HG03139 (cell line): ENCODE results near the gene TEX52.

Source experiments
- ATAC-seq: cut with Tn5 transposase; IDR thresholded peaks from one replicate; pipeline ENCODE4 v1.9.1; 2021; ENCODE audit not compliant: unreplicated experiment

Gene TEX52

DNA sequence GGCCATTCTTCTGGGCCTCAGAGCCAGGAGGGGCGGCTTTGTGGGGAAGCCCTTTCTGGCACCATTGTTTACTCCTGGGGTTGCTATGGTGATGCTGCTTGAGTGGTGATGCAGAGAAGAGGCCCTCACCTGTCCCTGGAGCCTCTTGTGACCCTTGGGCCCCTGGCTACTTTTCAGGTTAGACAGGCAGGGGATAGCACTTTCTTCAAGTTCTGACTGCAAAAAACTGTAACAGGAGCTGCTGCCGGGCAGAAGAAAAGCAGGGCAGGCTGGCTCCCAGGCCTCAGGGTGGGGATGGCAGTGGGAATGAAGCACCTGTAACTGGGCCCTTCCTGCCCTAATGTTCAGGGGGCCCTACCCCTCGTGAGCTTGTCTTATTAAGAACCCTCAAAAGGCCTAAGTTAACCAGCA, at the start of gene TEX52:
Gene TEX52 (minus strand): TSS at position 19 of the 411 bp plus-strand sequence. CDS start 13 bp downstream, at position 6.
- ATAC-seq = no peak

DNA sequence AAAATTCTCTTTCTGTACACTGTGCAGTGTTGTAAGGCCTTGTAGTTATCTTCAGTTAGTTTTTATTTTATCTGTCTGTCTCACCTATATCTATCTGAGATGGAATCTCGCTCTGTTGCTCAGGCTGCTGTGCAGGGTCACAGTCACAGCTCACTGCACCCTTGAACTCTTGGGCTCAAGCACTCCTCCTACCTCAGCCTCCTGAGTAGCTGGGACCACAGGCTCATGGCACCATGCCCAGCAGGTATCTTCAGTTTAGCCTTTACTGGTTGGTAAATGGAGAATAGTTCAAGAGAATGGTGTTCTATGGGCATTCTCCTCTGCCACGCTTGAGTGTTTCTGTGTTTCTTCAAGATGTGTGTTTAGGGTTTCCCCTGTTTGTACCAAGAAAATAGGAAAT, 47.4 kb upstream of the TEX52 start:
- ATAC-seq = no peak

DNA sequence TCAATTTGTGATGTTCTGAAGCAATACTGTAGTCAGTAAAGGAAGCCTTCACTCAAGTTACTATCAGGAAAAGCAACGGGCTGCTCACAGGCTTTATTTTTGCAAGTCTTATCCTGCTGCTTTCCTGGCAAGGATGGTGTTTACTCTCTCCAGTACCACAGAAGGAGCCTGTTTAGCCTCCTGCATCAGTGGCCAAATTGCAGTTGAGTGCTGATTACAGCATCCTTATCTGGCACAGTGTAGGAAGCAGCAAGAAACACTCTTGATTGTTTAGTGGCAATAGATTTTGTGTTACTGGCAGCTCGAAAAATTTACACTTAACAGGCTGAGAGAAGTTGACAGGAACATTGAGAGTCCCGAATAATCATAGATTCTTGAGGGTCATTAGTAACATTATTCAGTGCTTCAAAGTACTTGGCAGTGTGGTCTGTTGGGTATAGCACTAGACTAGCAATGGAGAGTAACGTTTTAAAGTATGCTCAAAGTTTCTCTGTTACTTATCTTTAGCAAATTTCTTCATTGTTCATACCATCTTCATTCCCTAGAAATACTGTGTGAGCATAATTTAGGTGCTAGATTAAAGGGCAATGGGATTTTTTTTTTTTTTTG, 45.5 kb upstream of the TEX52 start:
- ATAC-seq = no peak

DNA sequence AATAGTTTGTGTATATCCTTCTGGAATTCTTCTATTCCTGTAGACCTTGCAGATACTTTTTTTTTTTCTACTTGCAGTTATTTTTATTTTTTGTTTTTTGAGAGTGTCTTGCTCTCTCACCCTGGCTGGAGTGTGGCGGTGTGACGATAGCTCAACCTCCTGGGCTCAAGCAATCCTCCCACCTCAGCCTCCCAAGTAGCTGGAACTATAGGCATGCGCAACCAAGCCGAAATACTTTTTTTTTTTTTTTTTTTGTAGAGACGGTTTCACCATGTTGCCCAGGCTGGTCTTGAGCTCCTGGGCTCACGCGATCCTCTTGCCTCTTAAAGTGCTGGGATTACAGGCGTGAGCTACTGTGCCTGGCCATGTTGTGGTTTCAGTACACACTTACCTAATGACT, 43.8 kb upstream of the TEX52 start:
- ATAC-seq = no peak

DNA sequence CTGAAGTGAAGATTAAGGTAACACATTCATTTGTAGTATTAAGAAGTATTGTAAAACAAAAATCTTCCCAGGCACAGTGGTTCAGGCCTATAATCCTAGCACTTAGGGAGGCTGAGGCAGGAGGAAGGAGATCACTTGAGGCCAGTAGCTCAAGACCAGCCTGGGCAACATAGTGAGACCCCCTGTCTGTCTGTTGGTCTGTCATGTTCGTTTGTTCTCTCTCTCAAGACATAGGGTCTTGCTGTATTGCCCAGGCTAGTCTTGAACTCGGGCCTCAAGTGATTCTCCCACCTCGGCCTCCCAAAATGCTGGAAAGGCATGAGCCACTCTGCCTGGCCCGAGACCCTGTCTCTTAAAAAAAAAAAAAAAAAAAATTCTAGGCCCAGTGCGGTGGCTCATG, 40.6 kb upstream of the TEX52 start:
- ATAC-seq = no peak

DNA sequence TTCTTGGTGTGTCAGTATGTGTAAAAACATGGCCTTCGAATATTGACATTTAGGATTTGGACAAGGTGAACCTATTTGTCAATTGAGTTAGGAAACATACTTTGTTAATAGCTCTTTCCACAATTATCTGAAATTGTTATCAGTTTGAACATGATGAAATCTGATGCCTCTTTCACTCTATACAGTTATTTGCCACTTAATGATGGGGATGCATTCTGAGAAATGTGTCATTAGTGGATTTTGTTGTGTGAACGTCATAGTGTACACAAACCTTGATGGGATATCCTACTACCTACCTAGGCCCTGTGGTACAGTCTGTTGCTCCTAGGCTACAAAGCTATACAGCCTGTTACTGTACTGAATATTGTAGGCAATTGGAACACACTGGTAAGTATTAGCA, 38.7 kb upstream of the TEX52 start:
- no peak for ATAC-seq

DNA sequence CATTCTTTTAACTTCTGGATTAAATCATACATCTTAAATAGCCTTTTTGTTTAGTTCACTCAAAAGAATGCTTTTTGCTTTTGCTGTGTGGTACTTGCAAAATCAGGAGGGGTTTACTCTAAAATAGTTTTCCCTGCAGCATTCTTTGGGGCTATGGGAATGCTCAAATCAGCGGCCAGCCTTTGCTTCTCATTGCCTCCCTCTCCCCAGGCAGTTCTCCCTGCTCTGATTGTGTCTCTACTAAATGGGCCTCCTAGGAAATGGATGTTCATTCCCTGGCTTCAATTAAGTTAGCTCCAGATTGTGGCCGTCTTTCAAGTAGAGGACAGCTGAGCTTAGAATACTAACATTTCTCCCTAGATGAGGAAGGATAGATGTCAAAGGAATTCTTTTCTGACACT, 38.2 kb upstream of the TEX52 start:
- ATAC-seq = no peak

DNA sequence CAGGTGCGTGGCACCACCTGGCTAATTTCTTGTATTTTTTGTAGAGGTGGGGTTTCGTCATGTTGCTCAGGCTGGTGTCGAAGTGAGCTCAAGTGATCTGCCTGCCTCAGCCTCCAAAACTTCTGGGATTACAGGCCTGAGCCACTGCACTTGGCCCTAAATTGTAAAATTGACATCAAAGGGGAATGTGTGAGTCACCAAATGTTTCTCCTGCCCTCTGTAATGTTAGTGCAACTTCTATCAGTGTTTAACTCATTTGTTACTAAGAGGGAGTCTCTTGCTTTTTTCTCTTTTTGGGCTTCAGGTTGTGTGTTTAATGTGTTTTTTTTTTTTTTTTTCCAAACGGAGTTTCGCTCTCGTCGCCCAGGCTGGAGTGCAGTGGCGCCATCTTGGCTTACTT, 36.2 kb upstream of the TEX52 start:
- ATAC-seq = no peak

DNA sequence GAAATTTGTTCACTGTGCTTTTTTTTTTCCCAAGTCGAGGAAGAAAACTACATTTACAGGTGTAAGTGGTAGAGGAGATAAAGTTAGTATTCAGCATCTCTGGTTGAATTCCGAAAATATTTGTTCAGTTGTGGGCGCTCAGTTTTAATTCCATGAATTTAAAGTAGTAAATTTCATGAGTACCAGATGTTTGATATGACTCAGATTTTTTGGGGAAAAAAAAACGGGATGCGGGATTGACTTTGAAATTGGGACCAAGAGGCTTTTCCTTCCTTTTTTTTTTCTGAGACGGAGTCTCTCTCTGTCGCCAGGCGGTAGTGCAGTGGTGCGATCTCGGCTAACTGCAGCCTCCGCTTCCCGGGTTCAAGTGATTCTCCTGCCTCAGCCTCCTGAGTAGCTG, 35.4 kb upstream of the TEX52 start:
- ATAC-seq = no peak

DNA sequence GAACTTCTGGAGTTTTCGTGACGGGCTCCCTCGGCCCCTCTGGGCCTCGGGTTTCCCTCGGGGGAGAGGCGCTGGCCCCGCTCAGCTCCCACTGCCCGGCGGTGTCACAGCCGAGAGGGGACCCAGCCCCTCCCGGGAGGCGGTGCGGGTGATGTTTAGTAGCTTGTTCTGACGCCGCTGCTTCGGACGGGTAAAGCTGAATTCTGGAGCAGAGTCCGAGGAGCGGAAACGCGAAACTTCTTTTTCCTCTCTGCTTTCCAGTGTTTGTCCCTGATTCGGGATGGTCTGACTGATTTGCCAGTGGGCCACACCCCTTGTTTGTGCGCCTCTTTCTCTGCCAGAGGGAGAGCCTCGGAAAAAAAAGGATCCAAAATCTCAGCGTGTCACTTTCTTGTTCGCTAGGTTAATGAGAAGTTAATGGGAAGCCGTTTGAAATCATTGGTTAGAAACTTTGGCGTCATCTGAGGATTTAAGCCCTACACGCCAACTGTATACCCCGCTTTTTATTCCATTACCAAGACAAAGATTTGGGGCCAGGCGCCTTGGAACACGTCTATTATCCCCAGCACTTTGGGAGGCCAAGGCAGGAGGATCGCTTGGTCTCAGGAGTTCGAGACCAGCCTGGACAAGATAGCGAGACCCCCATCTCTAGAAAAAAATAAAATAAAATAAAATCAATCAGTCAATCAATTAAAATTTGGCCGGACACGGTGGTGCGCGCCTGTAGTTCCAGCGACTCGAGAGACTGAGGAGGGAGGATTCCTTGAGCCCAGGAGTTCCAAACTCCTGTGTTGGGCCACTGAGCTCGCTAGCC, 34.6 kb upstream of the TEX52 start:
- peak; percentile 19 for ATAC-seq

DNA sequence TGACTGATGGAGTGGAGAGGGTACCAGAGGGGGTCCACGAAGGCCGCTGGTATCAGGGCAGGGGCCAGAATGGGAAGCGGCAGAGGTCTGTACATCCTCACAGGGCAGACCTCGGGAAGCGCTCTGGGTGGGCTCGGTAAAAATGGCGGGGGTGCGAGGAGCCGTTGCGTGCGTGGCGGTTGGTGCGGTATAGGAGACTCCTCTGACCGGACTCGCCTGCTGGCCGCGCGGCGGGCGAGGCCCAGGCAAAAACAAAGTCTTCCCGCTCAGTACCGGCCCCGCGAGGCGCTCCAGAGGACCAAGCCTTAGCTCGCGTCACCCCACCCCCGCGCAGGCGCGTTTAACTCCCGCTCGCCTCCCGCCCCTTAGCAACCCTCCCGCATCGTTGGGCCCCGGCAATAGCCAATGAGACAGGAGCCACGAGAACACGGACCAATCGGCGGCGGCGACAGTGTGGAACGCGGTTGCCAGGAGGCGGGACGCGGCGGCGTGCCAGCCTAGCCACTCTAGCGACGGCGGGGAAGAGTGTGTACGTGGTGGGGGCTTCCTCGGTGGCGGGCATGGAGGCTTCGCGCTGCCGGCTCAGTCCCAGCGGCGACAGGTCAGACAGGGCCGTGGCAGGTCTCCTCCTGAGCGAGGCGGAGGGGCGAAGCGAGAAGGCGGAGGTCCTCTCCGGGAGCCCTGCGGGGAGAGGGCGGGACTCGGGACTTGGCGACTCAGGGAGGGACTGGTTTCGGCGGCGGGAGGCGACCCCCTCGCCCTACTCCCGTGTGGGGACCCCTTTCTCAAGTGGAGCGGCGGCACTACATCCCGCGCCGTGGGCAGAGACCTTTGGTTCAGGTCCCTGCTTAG, 33.8 kb upstream of the TEX52 start, which contains the start of gene TULP3:
Gene TULP3 (plus strand): TSS at position 504 of the 852 bp plus-strand sequence. CDS start 57 bp downstream, at position 561.
- peak; percentile 93 for ATAC-seq

DNA sequence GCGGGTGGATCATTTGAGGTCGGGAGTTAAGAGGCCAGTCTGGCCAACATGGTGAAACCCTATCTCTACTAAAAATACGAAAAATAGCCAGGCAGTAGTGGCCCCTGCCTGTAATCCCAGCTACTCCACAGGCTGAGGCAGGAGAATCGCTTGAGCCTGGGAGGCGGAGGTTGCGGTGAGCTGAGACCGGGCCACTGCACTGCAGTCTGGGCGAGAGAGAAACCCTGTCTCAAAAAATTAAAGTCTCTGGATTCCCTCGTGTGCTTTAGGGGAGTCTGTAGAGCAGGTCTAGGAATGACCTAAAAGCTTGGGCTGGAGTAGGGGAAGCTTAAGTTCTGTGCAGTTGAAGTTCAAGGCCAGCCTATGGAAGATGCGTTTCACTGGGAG, 33.2 kb upstream of the TEX52 start:
- ATAC-seq = no peak

DNA sequence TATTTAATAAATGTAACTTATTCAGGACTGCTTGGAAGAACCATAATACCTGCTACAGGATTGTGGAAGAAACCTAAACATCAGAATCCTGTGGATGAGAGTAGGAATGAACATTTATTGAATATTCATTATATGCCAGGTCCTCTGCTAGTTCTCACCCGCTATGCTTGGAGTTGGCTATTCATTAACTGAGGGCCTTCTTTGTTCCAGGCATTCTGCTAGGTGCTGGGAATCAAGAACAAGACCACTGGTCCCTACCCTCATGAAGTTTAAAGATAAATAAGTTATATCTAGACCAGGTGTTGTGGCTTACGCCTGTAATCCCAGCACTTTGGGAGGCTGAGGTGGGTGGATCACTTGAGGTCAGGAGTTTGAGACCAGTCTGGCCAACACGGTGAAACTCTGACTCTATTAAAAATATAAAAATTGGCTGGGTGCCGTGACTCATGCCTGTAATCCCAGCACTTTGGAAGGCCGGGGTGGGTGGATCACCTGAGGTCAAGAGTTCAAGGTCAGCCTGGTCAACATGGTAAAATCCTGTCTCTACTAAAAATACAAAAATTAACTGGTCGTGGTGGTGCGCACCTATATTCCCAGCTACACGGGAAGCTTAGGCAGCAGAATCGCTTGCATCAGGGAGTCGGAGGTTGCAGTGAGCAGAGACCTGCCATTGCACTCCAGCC, 30.1 kb upstream of the TEX52 start:
- ATAC-seq = no peak

DNA sequence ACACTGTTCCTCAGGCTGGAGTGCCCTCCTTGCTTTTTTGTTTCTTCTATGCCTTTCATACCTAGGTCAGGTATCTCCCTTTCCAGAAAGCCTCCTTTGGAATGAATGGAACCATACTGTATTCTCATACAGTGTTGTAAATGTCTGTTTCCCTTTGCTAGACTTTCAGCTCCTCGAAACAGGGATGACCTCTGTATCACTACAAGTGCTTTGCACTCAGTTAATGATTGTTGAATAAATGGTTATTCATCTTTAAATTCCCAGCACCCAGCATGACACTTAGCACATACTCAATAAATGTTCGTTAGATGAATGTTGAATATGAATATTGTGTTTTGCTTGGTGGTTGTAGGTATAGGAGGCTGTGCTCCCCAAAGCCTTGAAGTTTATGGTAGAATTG, 28.0 kb upstream of the TEX52 start:
- no peak for ATAC-seq

DNA sequence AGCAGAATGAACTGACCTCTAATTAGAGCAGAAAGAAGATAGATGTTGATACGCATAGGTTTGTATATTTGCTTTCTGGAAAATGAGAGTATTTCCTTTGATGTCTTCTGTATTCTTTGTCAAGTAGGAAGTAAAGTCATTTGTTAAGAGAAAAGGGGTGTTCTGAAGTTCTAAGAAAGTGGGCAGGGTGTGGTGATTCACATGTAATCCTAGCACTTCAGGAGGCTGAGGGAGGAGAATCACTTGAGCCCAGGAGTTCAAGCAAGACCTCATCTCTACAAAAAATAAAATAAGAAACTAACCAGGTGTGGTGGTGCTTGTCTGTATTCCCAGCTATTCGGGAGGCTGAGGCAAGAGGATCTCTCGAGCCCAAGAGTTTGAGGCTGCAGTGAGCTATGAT, 23.0 kb upstream of the TEX52 start:
- ATAC-seq = no peak

DNA sequence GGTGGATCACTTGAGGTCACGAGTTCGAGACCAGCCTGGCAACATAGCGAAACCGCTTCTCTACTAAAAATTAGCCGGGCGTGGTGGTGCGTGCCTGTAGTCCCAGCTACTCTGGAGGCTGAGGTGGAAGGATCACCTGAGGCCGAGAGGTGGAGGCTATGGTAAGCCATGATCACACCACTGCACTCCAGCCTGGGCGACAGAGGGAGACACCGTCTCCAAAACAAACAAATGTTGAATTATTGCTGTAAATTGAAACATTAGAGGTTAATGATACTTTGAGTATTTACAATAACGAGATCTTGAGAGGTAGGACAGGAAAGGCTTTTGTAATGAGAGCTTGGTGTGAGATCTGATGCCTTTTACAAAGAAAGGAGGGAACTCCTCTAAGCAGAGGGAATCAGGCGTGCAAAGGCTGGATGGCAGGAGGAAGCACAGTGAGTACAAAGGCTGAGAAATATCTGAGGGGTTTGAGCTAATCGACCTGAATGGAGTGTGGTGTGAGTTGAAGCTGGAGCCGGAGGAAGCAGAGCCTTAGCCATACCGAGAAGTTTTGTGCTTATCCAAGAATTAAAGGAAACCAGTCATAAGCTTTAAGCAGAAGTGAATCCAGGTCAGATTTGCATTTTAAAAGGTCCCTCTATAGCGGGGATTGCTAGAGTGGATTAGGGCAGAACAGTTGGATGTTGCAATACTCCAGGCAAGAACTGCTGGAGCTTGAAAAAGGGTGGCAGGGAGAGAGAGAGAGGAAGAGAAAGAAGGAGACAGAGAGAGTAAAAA, 21.3 kb upstream of the TEX52 start:
- ATAC-seq = no peak

DNA sequence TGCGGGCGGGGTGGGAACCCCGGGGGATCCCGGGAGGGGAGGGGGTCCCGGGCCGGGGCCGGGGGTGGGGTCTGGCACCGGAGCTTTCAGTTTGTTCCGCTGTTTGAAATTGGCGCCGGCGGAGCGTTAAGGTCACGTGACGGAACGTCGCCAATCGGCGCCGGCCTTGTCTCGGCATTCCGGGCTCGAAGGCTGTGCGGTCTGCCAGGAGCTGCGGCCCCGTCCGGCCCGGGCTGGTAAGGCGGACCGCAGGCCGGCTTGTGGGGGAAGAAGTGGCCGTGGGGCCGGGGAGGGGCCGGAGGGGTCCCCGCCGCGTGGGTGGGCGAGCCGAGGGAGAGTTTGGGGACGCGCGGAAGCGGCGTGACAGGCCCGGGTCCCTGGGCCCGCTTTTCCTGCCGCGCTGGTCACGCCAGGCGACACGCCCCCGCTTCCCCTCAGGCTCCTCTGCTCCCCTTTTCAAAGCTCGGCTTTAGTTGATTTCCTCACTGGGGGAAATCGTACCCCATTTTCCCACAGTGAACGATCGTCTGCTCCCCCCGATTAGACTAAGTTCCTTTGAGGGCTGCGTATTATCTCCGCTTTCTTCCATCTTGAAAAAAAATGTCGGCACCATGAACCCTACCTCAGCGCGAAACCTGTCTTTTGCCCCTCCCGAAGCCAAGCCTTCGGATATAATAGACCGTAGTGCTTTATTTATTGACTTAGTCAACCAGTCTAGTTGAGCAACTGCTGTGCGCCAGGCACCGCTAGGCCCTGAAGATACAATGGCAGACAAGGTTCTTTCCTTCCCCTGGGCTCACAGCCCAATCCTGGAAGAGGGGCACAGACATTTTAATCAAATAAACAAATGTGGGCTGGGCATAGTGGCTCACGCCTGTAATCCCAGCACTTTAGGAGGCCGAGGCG, 20.5 kb upstream of the TEX52 start, which contains the start of the genes FOXM1 and RHNO1:
Gene FOXM1 (minus strand): TSS at position 128 of the 906 bp plus-strand sequence. CDS start 2,696 bp downstream, outside the sequence.
Gene RHNO1 (plus strand): TSS at position 177 of the 906 bp plus-strand sequence. CDS start 8,144 bp downstream, outside the sequence.
- peak; percentile 78 for ATAC-seq

DNA sequence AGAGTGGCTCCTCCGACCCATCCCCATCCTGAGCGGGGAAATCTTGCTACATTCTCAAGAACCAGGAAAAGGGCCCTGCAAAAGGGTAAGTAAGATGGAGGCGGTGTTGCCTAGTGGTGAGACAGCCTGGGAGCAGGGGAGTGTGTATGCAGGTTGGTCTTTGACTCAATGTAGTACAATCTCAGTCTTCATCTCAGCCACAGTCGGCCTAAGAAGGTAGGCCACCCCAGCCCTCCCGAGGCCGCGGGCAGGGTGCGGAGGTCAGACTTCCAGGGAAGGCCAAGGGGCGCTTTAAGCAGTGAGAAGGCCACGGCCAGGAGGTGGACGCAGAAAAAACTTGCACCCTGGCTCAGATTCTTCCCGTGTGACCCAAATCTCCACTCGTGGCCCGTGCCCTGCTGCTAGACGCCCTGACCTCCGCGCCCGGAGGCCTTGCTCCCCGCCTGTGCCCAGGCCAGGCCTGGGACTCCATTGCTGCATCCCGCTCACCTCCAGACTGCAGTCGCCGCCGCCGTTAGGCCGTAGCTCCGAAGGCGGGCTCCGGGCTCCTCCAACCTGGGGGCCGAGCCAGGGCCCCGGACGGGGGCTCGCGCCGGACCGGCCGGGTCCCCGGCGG, 19.7 kb upstream of the TEX52 start:
- ATAC-seq = peak; percentile 34
